Type B pancreatic cell (in vitro differentiated cells): Measurements from ENCODE around the gene KCP. TPM values are rescaled to one million over a fixed set of nuclear protein-coding genes. Genes with fewer than 3 reads are reported as not detected.
A peak's percentile ranks its signal among the peaks of the same experiment; 100 is the strongest.

Source experiments
- DNase-seq: peaks from one replicate; pipeline ENCODE4 v3.0.0; 2021; ENCODE audit warnings: mixed read lengths; ENCODE audit not compliant: unreplicated experiment; ENCODE audit errors: extremely low spot score
- H3K27ac Mint-ChIP-seq: 2 replicates; pipeline ENCODE4 v1.8.0; 2021; ENCODE audit warnings: mild to moderate bottlenecking, mixed read lengths
- H3K27me3 Mint-ChIP-seq: 2 replicates; pipeline ENCODE4 v1.8.0; 2021; ENCODE audit warnings: mixed read lengths
- H3K36me3 Mint-ChIP-seq: 2 replicates; pipeline ENCODE4 v1.8.0; 2021; ENCODE audit warnings: mixed read lengths
- H3K4me1 Mint-ChIP-seq: one replicate; pipeline ENCODE4 v1.8.0; 2021; ENCODE audit warnings: mixed read lengths; ENCODE audit not compliant: unreplicated experiment
- H3K4me3 Mint-ChIP-seq: 2 replicates; pipeline ENCODE4 v1.8.0; 2021; ENCODE audit warnings: mild to moderate bottlenecking, mixed read lengths
- H3K9me3 Mint-ChIP-seq: 2 replicates; pipeline ENCODE4 v1.8.0; 2021; ENCODE audit warnings: mixed read lengths
- total RNA-seq: library from RNA; stranded (reverse); gene quantifications from 2 replicates; pipeline ENCODE4 v1.2.1, GENCODE V29; 2021; ENCODE audit warnings: low replicate concordance
- TF ChIP-seq, protein P1 (sequence below): fragments of 200-600 bp; sonication (generic); conservative IDR thresholded peaks from 2 replicates; pipeline ENCODE4 v1.5.0; 2021; ENCODE audit warnings: antibody characterized with exemption, mild to moderate bottlenecking

Gene KCP
- total RNA-seq, 1 donor from 2014 or later = 4.2 TPM

- TF ChIP-seq, protein P1, sequence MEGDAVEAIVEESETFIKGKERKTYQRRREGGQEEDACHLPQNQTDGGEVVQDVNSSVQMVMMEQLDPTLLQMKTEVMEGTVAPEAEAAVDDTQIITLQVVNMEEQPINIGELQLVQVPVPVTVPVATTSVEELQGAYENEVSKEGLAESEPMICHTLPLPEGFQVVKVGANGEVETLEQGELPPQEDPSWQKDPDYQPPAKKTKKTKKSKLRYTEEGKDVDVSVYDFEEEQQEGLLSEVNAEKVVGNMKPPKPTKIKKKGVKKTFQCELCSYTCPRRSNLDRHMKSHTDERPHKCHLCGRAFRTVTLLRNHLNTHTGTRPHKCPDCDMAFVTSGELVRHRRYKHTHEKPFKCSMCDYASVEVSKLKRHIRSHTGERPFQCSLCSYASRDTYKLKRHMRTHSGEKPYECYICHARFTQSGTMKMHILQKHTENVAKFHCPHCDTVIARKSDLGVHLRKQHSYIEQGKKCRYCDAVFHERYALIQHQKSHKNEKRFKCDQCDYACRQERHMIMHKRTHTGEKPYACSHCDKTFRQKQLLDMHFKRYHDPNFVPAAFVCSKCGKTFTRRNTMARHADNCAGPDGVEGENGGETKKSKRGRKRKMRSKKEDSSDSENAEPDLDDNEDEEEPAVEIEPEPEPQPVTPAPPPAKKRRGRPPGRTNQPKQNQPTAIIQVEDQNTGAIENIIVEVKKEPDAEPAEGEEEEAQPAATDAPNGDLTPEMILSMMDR = no peak
- no peaks in the 10 kb centered on the region for H3K9me3 Mint-ChIP-seq
- peaks cover 33% of the 10 kb centered on the region for H3K4me1 Mint-ChIP-seq
- no peak overlapping the region for H3K4me3 Mint-ChIP-seq
- H3K27me3 Mint-ChIP-seq = peaks cover 64% of the 10 kb centered on the region
- H3K27ac Mint-ChIP-seq = no peak overlapping the region
- H3K36me3 Mint-ChIP-seq = no peaks in the 10 kb centered on the region
- DNase-seq = no peak
These were observed 1.8 kb upstream of the KCP start for GRCh38 chr7:128912281-128912680.

DNA sequence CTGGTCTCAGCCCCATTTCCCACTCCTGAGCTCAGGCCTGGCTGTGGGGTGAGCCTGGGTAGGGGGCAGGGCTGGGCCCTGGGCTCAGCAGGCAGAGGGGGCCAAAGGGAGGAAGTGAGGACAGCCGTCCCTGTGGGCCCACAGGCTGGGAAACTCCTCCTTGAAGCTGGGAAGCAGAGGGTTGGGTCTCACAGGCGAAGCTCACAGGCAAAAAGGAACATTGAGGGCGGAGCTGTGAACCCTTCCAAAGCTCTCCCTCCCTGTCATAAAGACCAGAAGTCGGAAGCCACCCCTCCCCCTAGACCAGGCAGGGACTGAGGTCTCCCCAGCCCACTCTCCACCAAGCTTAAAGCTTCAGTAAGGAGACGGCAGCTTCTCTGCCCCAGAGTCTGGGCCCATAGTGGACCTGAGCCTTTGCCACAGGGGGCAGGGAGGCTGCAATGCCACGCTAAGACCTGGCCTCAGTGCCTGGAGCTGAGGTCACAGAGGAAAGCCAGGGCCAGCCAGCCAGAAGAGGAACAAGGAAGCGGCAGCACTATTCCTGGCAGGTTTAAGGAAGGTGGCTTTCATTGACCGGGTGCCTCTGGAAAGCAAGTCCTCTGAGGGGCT lies 1.0 kb upstream of the KCP start:
- H3K4me1 Mint-ChIP-seq = peaks cover 33% of the 10 kb centered on the region
- no peaks in the 10 kb centered on the region for H3K9me3 Mint-ChIP-seq
- H3K27ac Mint-ChIP-seq = peak overlapping the region; percentile 26
- no peak for DNase-seq
- H3K27me3 Mint-ChIP-seq = peaks cover 57% of the 10 kb centered on the region
- peak overlapping the region; percentile 78 for H3K4me3 Mint-ChIP-seq
- TF ChIP-seq, protein P1 = no peak
- no peaks in the 10 kb centered on the region for H3K36me3 Mint-ChIP-seq

DNA sequence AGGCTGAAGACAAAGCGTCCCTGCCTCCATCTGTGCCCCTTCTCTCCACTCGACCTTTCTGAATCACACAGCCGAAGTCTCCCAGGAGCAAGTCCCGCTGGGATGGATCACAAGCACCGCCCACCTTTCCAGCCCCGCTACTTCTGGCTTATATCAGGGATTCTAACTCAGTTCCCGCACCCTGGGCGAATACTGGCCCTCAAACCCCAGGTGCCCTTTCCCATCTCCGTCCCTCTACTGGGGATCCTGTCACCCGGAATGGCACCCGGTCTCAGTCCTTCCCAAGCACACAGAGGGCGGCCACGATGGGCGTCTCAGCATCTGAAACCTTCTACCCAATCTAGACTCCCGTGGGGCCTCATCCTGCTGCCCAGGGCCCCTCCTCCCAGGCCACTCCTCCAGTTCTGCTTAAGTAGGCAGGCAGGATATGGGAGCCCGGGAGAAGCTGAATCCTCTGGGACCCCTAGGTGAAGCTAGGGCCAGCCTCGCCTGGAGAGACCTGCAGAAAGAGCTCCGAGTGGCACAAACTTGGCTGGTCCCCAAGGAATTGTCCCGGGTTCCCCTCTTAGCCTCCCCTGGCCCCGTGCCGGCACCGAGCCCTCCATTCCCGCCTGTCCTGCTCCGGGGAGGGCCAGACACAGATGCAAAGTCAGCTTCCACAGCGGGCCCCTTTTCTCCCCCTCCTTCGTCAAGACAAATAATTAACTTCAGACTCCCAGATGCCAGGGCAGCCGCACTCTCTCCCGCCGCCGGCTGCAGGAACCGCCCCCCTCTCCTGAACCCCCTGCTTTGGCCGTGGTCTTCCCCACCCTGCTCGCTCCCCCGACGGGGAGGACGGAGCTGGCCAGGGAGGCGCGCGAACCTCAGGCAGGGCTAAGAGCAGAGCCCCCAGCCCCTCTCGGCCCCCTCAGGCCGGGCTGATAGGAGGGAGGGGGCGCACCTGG lies 612 bp downstream of the KCP start:
- DNase-seq = no peak
- H3K36me3 Mint-ChIP-seq = no peaks in the 10 kb centered on the region
- peaks cover 52% of the 10 kb centered on the region for H3K27me3 Mint-ChIP-seq
- H3K9me3 Mint-ChIP-seq = no peaks in the 10 kb centered on the region
- TF ChIP-seq, protein P1 = no peak
- H3K27ac Mint-ChIP-seq = peak overlapping the region; percentile 61
- peak overlapping the region; percentile 83 for H3K4me3 Mint-ChIP-seq
- peaks cover 29% of the 10 kb centered on the region for H3K4me1 Mint-ChIP-seq

GRCh38 chr7:128908750-128909624 lies 1.5 kb downstream of the KCP start:
- peak overlapping the region; percentile 83 for H3K4me3 Mint-ChIP-seq
- DNase-seq = no peak
- no peaks in the 10 kb centered on the region for H3K36me3 Mint-ChIP-seq
- H3K27ac Mint-ChIP-seq = peak overlapping the region; percentile 61
- H3K4me1 Mint-ChIP-seq = peaks cover 29% of the 10 kb centered on the region
- TF ChIP-seq, protein P1 = no peak
- no peaks in the 10 kb centered on the region for H3K9me3 Mint-ChIP-seq
- H3K27me3 Mint-ChIP-seq = peaks cover 45% of the 10 kb centered on the region

GRCh38 chr7:128906766-128907559 lies 3.5 kb downstream of the KCP start:
- Mint-ChIP-seq H3K4me1 (peaks cover 30% of the 10 kb centered on the region), H3K36me3 (no peaks in the 10 kb centered on the region), H3K4me3 (no peak overlapping the region), H3K27me3 (peaks cover 41% of the 10 kb centered on the region), H3K27ac (no peak overlapping the region), H3K9me3 (no peaks in the 10 kb centered on the region)
- no peak for DNase-seq
- TF ChIP-seq, protein P1 = no peak
